K562 (cell line): Measurements from ENCODE around the gene GATAD2B. TPM values are rescaled to one million over a fixed set of nuclear protein-coding genes. Genes with fewer than 3 reads are reported as not detected.

Experiments used
- CCNT2 ChIP-seq: IDR thresholded peaks from 2 replicates; pipeline ENCODE4 v1.6.1; 2011; ENCODE audit warnings: borderline replicate concordance, low read depth, mild to moderate bottlenecking, moderate library complexity, mixed read lengths, low read length; ENCODE audit not compliant: insufficient read length; ENCODE audit errors: extremely low read depth
- ERF ChIP-seq: fragments of 450-650 bp; formaldehyde crosslinking; IDR thresholded peaks from 2 replicates; pipeline ENCODE4 v1.4.0; 2020; ENCODE audit warnings: mild to moderate bottlenecking, mixed read lengths
- EZH2 ChIP-seq: IDR thresholded peaks from 2 replicates; pipeline ENCODE4 v1.6.1; 2012; ENCODE audit warnings: low read depth, mild to moderate bottlenecking, inconsistent platforms, low read length, borderline replicate concordance
- FOXO4 ChIP-seq: fragments of 450-650 bp; formaldehyde crosslinking; IDR thresholded peaks from 2 replicates; pipeline ENCODE4 v1.4.0; 2020; ENCODE audit warnings: mild to moderate bottlenecking, moderate library complexity
- GATAD2A ChIP-seq: fragments of 450-650 bp; IDR thresholded peaks from 2 replicates; pipeline ENCODE4 v1.6.1; 2017
- KLF13 ChIP-seq: fragments of 450-650 bp; IDR thresholded peaks from 2 replicates; pipeline ENCODE4 v1.6.1; 2016; ENCODE audit warnings: missing genetic modification characterization, low read depth, mild to moderate bottlenecking, missing compliant biosample characterization, moderate library complexity, borderline replicate concordance
- SP2 ChIP-seq: IDR thresholded peaks from 2 replicates; pipeline ENCODE4 v1.6.1; 2011; ENCODE audit warnings: mild to moderate bottlenecking, low read depth, low read length, moderate library complexity; ENCODE audit not compliant: poor library complexity, severe bottlenecking; ENCODE audit errors: extremely low read depth
- SRSF9 ChIP-seq: fragments of 200-400 bp; formaldehyde crosslinking; IDR thresholded peaks from 2 replicates; pipeline ENCODE4 v1.6.1; 2017; ENCODE audit warnings: low read depth, low read length, borderline replicate concordance
- YBX1 ChIP-seq: fragments of 450-650 bp; IDR thresholded peaks from 2 replicates; pipeline ENCODE4 v1.7.1; 2016; ENCODE audit warnings: mild to moderate bottlenecking
- YY1 ChIP-seq, 3 experiments: IDR thresholded peaks; 2 replicates each; pipeline ENCODE4 v1.6.1; 2011; ENCODE audit warnings: low read length in 2 of 3, mild to moderate bottlenecking in 2 of 3, moderate library complexity in 2 of 3, borderline replicate concordance in 1 of 3, control low read depth in 1 of 3, low read depth in 1 of 3; ENCODE audit not compliant: insufficient read depth in 3 of 3, insufficient replicate concordance in 2 of 3, control insufficient read depth in 1 of 3, insufficient read length in 1 of 3; ENCODE audit errors: extremely low read depth in 1 of 3
- ZC3H4 ChIP-seq: sonication (generic); formaldehyde crosslinking; IDR thresholded peaks from 2 replicates; pipeline ENCODE4 v1.9.0; 2021; ENCODE audit warnings: missing genetic modification reagents, borderline replicate concordance
- ZFP36 ChIP-seq: fragments of 150-350 bp; IDR thresholded peaks from 2 replicates; pipeline ENCODE4 v1.6.1; 2018; ENCODE audit warnings: low read length, low read depth; ENCODE audit not compliant: partially characterized antibody
- polyA plus RNA-seq, 8 experiments: library from polyadenylated mRNA; depleted of rRNA in 4 of 8; stranded (reverse) in 5 of 8; unstranded in 3 of 8; fragments of >200 nt; fragmentation: Nextera tagmentation in 2 of 8; fragmentation: Illumina TruSeq in 1 of 8; extraction: Ambion mirVana in 2 of 8; extraction: Trizol in 1 of 8; gene quantifications; 2 replicates each; pipeline versions ENCODE4 v1.2.1 to v1.2.3, GENCODE V29; 2011 to 2014; ENCODE audit warnings: inconsistent platforms in 1 of 8, missing spikeins in 1 of 8
- total RNA-seq, 7 experiments: library from RNA; depleted of rRNA in 6 of 7; stranded (reverse); fragments of >200 nt in 6 of 7; fragmentation: Illumina TruSeq in 2 of 7; extraction: Trizol in 2 of 7; gene quantifications; 2 replicates each; pipeline versions ENCODE4 v1.2.1 to v1.2.3, GENCODE V29; 2011 to 2021; ENCODE audit warnings: low replicate concordance in 1 of 7
- TF ChIP-seq, protein P1 (sequence below): fragments of 250-450 bp; sonication (Bioruptor Pico); IDR thresholded peaks from 2 replicates; pipeline ENCODE4 v1.8.0; 2022; ENCODE audit warnings: inconsistent platforms

The GATAD2B gene
- total and polyA plus RNA-seq, 9 of the 15 experiments (the other 6 are each of a cell fraction or from before 2014, with no cell fraction given), result 1.5 to 40.2 (median 4.9) TPM

GRCh38 chr1:153967107-153967999 is 44.6 kb upstream of the GATAD2B start, which contains the start of gene CREB3L4 (continued):
- no peak for TF ChIP-seq FOXO4 (CRISPR knock-in tag)
- no peak for TF ChIP-seq ERF (CRISPR knock-in tag)
- peak; percentile 82 for TF ChIP-seq CCNT2
- no peak for TF ChIP-seq SRSF9
- TF ChIP-seq GATAD2A, result no peak
- TF ChIP-seq KLF13 (tag), result no peak
- TF ChIP-seq, protein P1, sequence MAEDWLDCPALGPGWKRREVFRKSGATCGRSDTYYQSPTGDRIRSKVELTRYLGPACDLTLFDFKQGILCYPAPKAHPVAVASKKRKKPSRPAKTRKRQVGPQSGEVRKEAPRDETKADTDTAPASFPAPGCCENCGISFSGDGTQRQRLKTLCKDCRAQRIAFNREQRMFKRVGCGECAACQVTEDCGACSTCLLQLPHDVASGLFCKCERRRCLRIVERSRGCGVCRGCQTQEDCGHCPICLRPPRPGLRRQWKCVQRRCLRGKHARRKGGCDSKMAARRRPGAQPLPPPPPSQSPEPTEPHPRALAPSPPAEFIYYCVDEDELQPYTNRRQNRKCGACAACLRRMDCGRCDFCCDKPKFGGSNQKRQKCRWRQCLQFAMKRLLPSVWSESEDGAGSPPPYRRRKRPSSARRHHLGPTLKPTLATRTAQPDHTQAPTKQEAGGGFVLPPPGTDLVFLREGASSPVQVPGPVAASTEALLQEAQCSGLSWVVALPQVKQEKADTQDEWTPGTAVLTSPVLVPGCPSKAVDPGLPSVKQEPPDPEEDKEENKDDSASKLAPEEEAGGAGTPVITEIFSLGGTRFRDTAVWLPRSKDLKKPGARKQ (CRISPR knock-in tag), result no peak
- TF ChIP-seq SP2, result peak; percentile 79
- TF ChIP-seq ZFP36, result no peak
- TF ChIP-seq YY1 (IDR thresholded peaks at IDR 0.05; ENCODE audit: borderline replicate concordance in 1 of 3, control insufficient read depth in 1 of 3, extremely low read depth in 1 of 3, insufficient read depth in 3 of 3, insufficient read length in 1 of 3, insufficient replicate concordance in 2 of 3, low read depth in 1 of 3, low read length in 2 of 3), result peak in 2 of 3 experiments; percentile 87 to 93
- TF ChIP-seq YBX1, result no peak
- peak; percentile 76; the same call in 1 of the 2 replicates for TF ChIP-seq ZC3H4 (CRISPR knock-in tag)
- TF ChIP-seq EZH2, result no peak
